PC-9 (cell line): ENCODE results near the gene ANKRD52. TPM values are rescaled to one million over a fixed set of nuclear protein-coding genes. Genes with fewer than 3 reads are reported as not detected.

Source experiments
- BruUV-seq: library from RNA; stranded (reverse); fragments of 400-500 nt; replicated peaks from 2 replicates; lab custom pipeline; 2021; lab: Mats Ljungman, UMichigan
- CTCF ChIA-PET: fragments of 300-600 bp; sonication (Branson Sonifier 250); formaldehyde crosslinking; loops from one replicate; lab custom pipeline; 2022; ENCODE audit warnings: antibody characterized with exemption; lab: Charles Lee
- POLR2A ChIA-PET: fragments of 300-600 bp; sonication (Branson Sonifier 250); formaldehyde crosslinking; loops from one replicate; lab custom pipeline; 2022; ENCODE audit warnings: antibody characterized with exemption; ENCODE audit not compliant: unreplicated experiment; lab: Charles Lee
- DNase-seq, 2 experiments: peaks; one replicate each; pipeline versions ENCODE4 v3.0.0 to v3.0.0-alpha.2; 2015 to 2022; ENCODE audit warnings: mixed read lengths in 1 of 2
- H2AFZ ChIP-seq: fragments of 200-600 bp; sonication (generic); 2 replicates; pipeline ENCODE4 v1.8.1; 2017; ENCODE audit warnings: antibody characterized with exemption
- H3F3A ChIP-seq: fragments of 200-600 bp; sonication (generic); 2 replicates; pipeline ENCODE4 v1.8.1; 2017; ENCODE audit warnings: antibody characterized with exemption, mild to moderate bottlenecking, low read depth; ENCODE audit not compliant: insufficient read depth
- H3K27ac ChIP-seq: fragments of 200-600 bp; sonication (generic); 2 replicates; pipeline ENCODE4 v1.6.1; 2016; ENCODE audit warnings: mixed run types
- H3K27me3 ChIP-seq: fragments of 200-600 bp; sonication (generic); 2 replicates; pipeline ENCODE4 v1.6.1; 2016; ENCODE audit warnings: low read depth, mixed run types; ENCODE audit not compliant: insufficient read depth
- H3K36me3 ChIP-seq: fragments of 200-600 bp; sonication (generic); 2 replicates; pipeline ENCODE4 v1.6.1; 2016; ENCODE audit warnings: low read depth, mixed run types
- H3K4me1 ChIP-seq: fragments of 200-600 bp; sonication (generic); replicated peaks from 2 replicates; pipeline ENCODE4 v1.6.1; 2016; ENCODE audit warnings: mixed run types; ENCODE audit not compliant: insufficient read depth
- H3K4me2 ChIP-seq: fragments of 200-600 bp; sonication (generic); 2 replicates; pipeline ENCODE4 v1.6.1; 2017; ENCODE audit warnings: mixed run types
- H3K4me3 ChIP-seq: fragments of 200-600 bp; sonication (generic); 2 replicates; pipeline ENCODE4 v1.6.1; 2016; ENCODE audit warnings: mixed run types
- H3K79me2 ChIP-seq: fragments of 200-600 bp; sonication (generic); 2 replicates; pipeline ENCODE4 v1.6.1; 2017; ENCODE audit warnings: low read depth, mixed run types
- H3K9me2 ChIP-seq: fragments of 200-600 bp; sonication (generic); 2 replicates; pipeline ENCODE4 v1.8.1; 2017; ENCODE audit warnings: mild to moderate bottlenecking; ENCODE audit not compliant: insufficient read depth
- H3K9me3 ChIP-seq: fragments of 200-600 bp; sonication (generic); 2 replicates; pipeline ENCODE4 v1.8.1; 2016; ENCODE audit warnings: low read depth; ENCODE audit not compliant: insufficient read depth
- H4K20me1 ChIP-seq: fragments of 200-600 bp; sonication (generic); 2 replicates; pipeline ENCODE4 v1.8.1; 2017; ENCODE audit not compliant: insufficient read depth
- EZH2 ChIP-seq: fragments of 200-600 bp; sonication (generic); IDR thresholded peaks from 2 replicates; pipeline ENCODE4 v1.8.0; 2017; ENCODE audit warnings: antibody characterized with exemption, low read depth
- intact Hi-C: fragments of 100-400 bp; cut with micrococcal nuclease; formaldehyde crosslinking; loops from one replicate; pipeline ENCODE4 v1.10.0; 2022; ENCODE audit not compliant: unreplicated experiment
- total RNA-seq: library from RNA; stranded (reverse); gene quantifications from 2 replicates; pipeline ENCODE4 v1.2.3, GENCODE V29; 2021
- TF ChIP-seq, protein P1 (sequence below): fragments of 200-600 bp; sonication (generic); conservative IDR thresholded peaks from 2 replicates; pipeline ENCODE4 v1.6.1; 2017; ENCODE audit warnings: mixed run types, antibody characterized with exemption, mild to moderate bottlenecking, moderate library complexity

The ANKRD52 gene
- total RNA-seq, 1 experiment from 2014 or later, result 59.4 TPM

DNA sequence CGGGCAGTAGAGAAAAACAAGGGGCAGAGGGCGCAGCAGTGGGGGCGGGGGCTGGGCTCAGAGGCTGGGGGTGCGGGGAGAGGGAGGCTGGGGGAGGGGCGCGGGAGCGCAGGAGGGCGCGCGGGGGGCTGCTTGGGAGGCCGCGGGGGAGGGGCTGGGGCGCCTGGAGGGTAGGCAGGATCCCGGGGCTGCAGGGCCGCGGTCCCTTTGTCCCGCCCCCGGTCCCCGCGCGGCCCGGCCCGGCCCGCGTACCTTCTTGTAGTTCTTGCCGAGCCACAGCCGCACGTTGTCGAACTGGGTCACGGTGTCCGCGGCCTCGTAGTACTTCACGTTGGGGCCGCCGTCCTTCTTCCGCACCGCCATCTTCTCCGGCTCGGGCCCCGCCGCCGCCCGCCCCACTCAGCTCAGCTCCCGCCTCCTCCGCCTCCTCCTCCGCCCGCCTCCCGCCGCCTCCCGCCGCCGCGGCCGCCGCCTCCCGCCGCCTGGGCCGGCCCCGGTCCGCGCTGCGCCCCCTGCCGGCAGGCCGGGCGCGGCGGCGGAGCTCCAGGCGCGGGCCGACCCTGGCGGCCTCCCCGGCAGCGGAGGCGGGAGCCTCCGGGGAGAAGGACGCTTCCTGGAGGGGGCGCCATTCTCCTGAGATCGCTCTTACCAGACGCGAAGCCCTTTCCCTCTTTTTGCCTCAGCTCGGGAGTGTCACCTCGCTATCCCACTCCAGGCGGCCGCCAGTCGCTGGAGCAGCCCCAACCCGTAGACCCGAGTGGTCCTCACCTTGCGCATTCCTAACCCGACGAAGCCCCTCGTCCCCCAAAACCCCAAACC lies 68.9 kb downstream of the ANKRD52 start, which contains the start of gene SMARCC2:
Gene SMARCC2, minus strand, starts transcription at position 385 of the 819 bp plus-strand sequence. Its CDS starts 22 bp downstream, at position 363.
- BruUV-seq, result no TSS peak
- H3K9me3 ChIP-seq, result no peaks in the 10 kb centered on the region
- peaks cover 28% of the 10 kb centered on the region for H3K4me1 ChIP-seq
- H3K4me3 ChIP-seq, result peak within 1 kb of the TSS; percentile 99
- intact Hi-C loops, result loop anchor here (1.0 to 2.0 kb wide), 2 partner anchors 63 to 193 kb away; partner anchors contain the start of gene SUOX
- no peaks in the 10 kb centered on the region for H3K9me2 ChIP-seq
- H3K27me3 ChIP-seq, result no peaks in the 10 kb centered on the region
- ChIA-PET CTCF (interaction anchor here (0.7 to 1.8 kb wide), 11 partner anchors 28 to 448 kb away, joined by 3 to 14 read pairs (median 6); partner anchors contain the start of genes ESYT1, PA2G4, RNF41 and RPL41), POLR2A (interaction anchor here (0.5 to 1.3 kb wide), 6 partner anchors 32 to 939 kb away, joined by 3 to 15 read pairs (median 4); partner anchors contain the start of genes ESYT1, LRP1 and RNF41)
- peaks cover 11% of the 10 kb centered on the region for H3K36me3 ChIP-seq
- H3K4me2 ChIP-seq, result peak within 1 kb of the TSS; percentile 97
- TF ChIP-seq, protein P1, sequence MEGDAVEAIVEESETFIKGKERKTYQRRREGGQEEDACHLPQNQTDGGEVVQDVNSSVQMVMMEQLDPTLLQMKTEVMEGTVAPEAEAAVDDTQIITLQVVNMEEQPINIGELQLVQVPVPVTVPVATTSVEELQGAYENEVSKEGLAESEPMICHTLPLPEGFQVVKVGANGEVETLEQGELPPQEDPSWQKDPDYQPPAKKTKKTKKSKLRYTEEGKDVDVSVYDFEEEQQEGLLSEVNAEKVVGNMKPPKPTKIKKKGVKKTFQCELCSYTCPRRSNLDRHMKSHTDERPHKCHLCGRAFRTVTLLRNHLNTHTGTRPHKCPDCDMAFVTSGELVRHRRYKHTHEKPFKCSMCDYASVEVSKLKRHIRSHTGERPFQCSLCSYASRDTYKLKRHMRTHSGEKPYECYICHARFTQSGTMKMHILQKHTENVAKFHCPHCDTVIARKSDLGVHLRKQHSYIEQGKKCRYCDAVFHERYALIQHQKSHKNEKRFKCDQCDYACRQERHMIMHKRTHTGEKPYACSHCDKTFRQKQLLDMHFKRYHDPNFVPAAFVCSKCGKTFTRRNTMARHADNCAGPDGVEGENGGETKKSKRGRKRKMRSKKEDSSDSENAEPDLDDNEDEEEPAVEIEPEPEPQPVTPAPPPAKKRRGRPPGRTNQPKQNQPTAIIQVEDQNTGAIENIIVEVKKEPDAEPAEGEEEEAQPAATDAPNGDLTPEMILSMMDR, result peak; percentile 68
- TF ChIP-seq EZH2, result no peak
- peak within 1 kb of the TSS; percentile 85 for H3K27ac ChIP-seq
- H4K20me1 ChIP-seq, result no peaks in the 10 kb centered on the region
- H3K79me2 ChIP-seq, result peaks cover 30% of the 10 kb centered on the region
- peak; percentile 71 to 91 for DNase-seq
- H2AFZ ChIP-seq, result peak within 1 kb of the TSS; percentile 96
- H3F3A ChIP-seq, result peaks cover 39% of the 10 kb centered on the region; the same call in 1 of the 2 replicates

DNA sequence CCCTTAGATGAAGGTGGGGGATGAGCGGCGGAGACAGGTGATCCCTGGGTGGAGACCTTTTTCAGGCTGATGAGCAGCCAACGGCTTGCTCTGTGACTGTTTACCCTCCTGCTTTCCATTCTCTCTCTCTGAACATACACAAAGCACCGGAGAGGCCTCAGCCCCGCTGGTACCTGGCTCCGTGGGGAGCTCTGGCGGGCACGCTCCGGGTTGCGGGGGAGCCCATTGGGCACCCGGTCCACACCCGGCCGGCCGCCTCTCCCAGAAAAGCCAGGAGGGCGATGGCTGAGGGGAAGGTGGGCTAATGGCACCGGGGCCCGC lies 69.4 kb downstream of the ANKRD52 start:
- Histone ChIP-seq H3K4me2 (peak overlapping the region; percentile 97), H3K4me1 (peaks cover 28% of the 10 kb centered on the region), H3K36me3 (peaks cover 11% of the 10 kb centered on the region), H3F3A (peaks cover 37% of the 10 kb centered on the region; the same call in 1 of the 2 replicates), H3K9me2 (no peaks in the 10 kb centered on the region), H3K9me3 (no peaks in the 10 kb centered on the region), H2AFZ (peak overlapping the region; percentile 67), H4K20me1 (no peaks in the 10 kb centered on the region), H3K27ac (no peak overlapping the region), H3K4me3 (peak overlapping the region; percentile 87), H3K27me3 (no peaks in the 10 kb centered on the region), H3K79me2 (peaks cover 30% of the 10 kb centered on the region)
- no peak for TF ChIP-seq EZH2
- TF ChIP-seq, protein P1, result no peak
- no peak for DNase-seq
- BruUV-seq, result no TSS peak
- intact Hi-C loops, result loop anchor here (1.0 to 2.0 kb wide), 3 partner anchors 62 to 192 kb away; partner anchors contain the start of gene SUOX
- CTCF ChIA-PET, result interaction anchor here (0.6 to 1.8 kb wide), 5 partner anchors 33 to 1028 kb away, joined by 3 to 14 read pairs (median 6); partner anchors contain the start of genes ESYT1, NXPH4, RNF41 and ZC3H10
- POLR2A ChIA-PET, result interaction anchor here (1.3 kb wide), 1 partner anchor 61 kb away, joined by 13 read pairs; the partner anchor contains the start of gene ESYT1

DNA sequence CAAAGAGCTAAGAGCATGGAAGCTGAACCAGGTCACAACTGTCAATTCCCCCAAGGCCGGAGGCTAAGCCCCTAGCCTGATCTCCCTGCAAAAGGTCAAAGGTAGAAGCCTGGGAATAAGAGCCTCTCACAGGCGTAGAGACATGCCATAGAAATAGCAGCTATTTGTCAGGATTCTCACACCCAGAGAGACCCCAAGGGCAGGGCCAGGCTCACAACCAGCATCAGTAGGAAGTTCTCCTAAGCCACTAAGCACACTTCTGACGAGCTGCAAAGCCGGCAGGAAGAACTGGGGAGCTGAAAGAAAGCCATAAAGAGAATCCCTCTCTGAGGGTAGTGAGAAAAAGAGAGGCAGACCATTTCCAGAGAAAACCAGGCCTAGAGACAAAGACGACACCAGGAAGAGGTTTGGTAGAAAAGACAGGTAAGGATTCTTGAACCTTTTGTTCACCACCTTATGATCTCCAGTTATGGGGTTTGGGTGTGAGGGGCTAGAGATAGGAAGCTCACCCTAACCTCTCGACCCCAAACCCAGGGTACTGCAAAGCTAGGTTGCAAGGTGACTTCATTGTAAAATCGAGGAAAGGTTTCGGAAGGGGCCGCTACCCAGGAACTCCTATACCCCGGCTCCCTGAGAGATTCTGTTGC lies 69.9 kb downstream of the ANKRD52 start:
- ChIA-PET POLR2A (interaction anchor here (1.3 kb wide), 1 partner anchor 61 kb away, joined by 13 read pairs; the partner anchor contains the start of gene ESYT1), CTCF (interaction anchor here (0.5 to 1.8 kb wide), 5 partner anchors 65 to 1028 kb away, joined by 3 to 7 read pairs (median 4); partner anchors contain the start of gene NXPH4)
- H4K20me1 ChIP-seq, result no peaks in the 10 kb centered on the region
- peak overlapping the region; percentile 67 for H2AFZ ChIP-seq
- H3K79me2 ChIP-seq, result peaks cover 30% of the 10 kb centered on the region
- TSS peak; percentile 27 for BruUV-seq
- H3K27ac ChIP-seq, result no peak overlapping the region
- peaks cover 33% of the 10 kb centered on the region; the same call in 1 of the 2 replicates for H3F3A ChIP-seq
- no peaks in the 10 kb centered on the region for H3K9me2 ChIP-seq
- H3K4me1 ChIP-seq, result peaks cover 28% of the 10 kb centered on the region
- H3K4me2 ChIP-seq, result peak overlapping the region; percentile 97
- no peak for DNase-seq
- no peak for TF ChIP-seq EZH2
- TF ChIP-seq, protein P1, result no peak
- H3K36me3 ChIP-seq, result peaks cover 11% of the 10 kb centered on the region
- no peaks in the 10 kb centered on the region for H3K9me3 ChIP-seq
- H3K4me3 ChIP-seq, result peak overlapping the region; percentile 87
- H3K27me3 ChIP-seq, result no peaks in the 10 kb centered on the region
- intact Hi-C loops, result loop anchor here (1.0 to 2.0 kb wide), 2 partner anchors 141 to 191 kb away; partner anchors contain the start of gene SUOX
